H1 (cell line): Measurements from ENCODE around the gene ELOA. TPM values are rescaled to one million over a fixed set of nuclear protein-coding genes. Genes with fewer than 3 reads are reported as not detected.

Experiments used
- BCL11A ChIP-seq, 2 experiments: IDR thresholded peaks; one replicate each; pipeline ENCODE4 v1.6.1; 2011; ENCODE audit warnings: low read depth in 2 of 2, low read length in 2 of 2, mild to moderate bottlenecking in 2 of 2
- CHD2 ChIP-seq: IDR thresholded peaks from 2 replicates; pipeline ENCODE4 v1.6.1; 2012; ENCODE audit warnings: low read length, improper control_type of control experiment
- HDAC6 ChIP-seq: IDR thresholded peaks from one replicate; pipeline ENCODE4 v1.7.1; 2012; ENCODE audit warnings: low read depth, mild to moderate bottlenecking, inconsistent platforms, low read length, moderate library complexity
- JUND ChIP-seq: IDR thresholded peaks from 2 replicates; pipeline ENCODE4 v1.6.1; 2011; ENCODE audit warnings: mild to moderate bottlenecking, improper control_type of control experiment, low read length
- KDM1A ChIP-seq: fragments of 200-600, 300-600 bp; sonication (generic); IDR thresholded peaks from 2 replicates; pipeline ENCODE4 v1.7.1; 2016; ENCODE audit warnings: mild to moderate bottlenecking, low read length, borderline replicate concordance
- KDM4A ChIP-seq: IDR thresholded peaks from one replicate; pipeline ENCODE4 v1.7.1; 2012; ENCODE audit warnings: low read depth, mild to moderate bottlenecking, moderate library complexity, low read length, inconsistent platforms; ENCODE audit not compliant: severe bottlenecking
- SIX5 ChIP-seq: IDR thresholded peaks from 2 replicates; pipeline ENCODE4 v1.6.1; 2011; ENCODE audit warnings: mild to moderate bottlenecking, low read depth, low read length
- SP2 ChIP-seq: IDR thresholded peaks from 2 replicates; pipeline ENCODE4 v1.6.1; 2012; ENCODE audit warnings: mild to moderate bottlenecking, low read length, inconsistent platforms
- TBP ChIP-seq: IDR thresholded peaks from 2 replicates; pipeline ENCODE4 v1.6.1; 2011; ENCODE audit warnings: low read depth, low read length, improper control_type of control experiment
- polyA plus RNA-seq, 7 experiments: library from polyadenylated mRNA; depleted of rRNA in 3 of 7; stranded (reverse) in 5 of 7; unstranded in 2 of 7; fragments of >200 nt in 5 of 7; fragments of 200-250 nt in 2 of 7; gene quantifications; 1 replicate in 5 of 7; 2 replicates in 1 of 7; 4 replicates in 1 of 7; pipeline versions ENCODE4 v1.2.1 to v1.2.3, GENCODE V29; 2011 to 2013; ENCODE audit warnings: missing spikeins in 2 of 7, mixed read lengths in 2 of 7
- total RNA-seq: library from RNA; stranded (reverse); fragmentation: NEBNext Ultra II Directional; extraction: Animal tissue kit (Norgen Biotek cat#: 25700); gene quantifications from 2 replicates; pipeline ENCODE4 v1.2.1, GENCODE V29; 2021
- TF ChIP-seq, protein P1 (sequence below): fragments of 300-600 bp; sonication (generic); IDR thresholded peaks from 2 replicates; pipeline ENCODE4 v1.7.1; 2012; ENCODE audit warnings: low read length, moderate library complexity, mild to moderate bottlenecking, inconsistent platforms; ENCODE audit not compliant: insufficient replicate concordance
- TF ChIP-seq, protein P2 (sequence below): IDR thresholded peaks from 2 replicates; pipeline ENCODE4 v1.6.1; 2012; ENCODE audit warnings: inconsistent platforms

Gene ELOA
- total and polyA plus RNA-seq, 2 of the 8 experiments (the other 6 are each of a cell fraction or from before 2014, with no cell fraction given), result 15.7 to 61.1 TPM

DNA sequence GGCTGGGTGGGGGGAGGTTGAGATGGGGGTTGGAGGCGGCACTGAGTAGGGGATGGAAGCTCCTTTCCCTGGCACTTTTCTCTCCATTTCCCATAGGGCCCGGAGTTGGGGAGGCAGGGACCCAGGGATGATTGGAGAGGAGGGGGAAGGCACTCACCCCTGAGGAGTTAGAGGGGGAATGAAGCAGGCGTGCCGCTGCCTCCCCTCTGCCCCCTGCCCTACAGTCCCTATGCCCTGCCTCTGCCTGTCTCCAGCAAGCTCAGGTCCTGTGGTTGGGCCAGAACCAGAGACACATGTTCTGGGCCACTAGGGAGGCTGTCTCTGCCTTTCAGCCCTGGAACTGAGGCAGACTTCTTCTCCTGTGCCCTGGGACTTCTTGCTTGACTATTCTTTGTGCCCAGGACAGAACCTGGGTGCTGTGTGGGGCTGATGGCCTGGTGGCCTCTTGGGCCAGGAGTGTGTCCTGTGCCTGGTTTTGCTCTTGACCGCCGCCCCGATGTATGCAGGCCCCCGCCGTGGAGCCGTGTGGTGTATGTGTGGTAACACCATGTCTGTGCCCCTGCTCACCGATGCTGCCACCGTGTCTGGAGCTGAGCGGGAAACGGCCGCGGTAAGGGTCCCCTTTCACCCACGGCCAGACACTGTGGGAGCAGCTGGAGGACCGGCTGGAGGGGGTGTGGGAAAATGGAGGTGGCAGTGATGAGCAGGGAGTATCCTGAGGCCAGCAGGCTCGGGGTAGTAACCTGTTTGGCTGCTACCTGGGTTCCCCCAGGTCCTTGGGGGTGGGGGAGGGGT is 49.1 kb downstream of the ELOA start (continued):
- TF ChIP-seq, protein P1, sequence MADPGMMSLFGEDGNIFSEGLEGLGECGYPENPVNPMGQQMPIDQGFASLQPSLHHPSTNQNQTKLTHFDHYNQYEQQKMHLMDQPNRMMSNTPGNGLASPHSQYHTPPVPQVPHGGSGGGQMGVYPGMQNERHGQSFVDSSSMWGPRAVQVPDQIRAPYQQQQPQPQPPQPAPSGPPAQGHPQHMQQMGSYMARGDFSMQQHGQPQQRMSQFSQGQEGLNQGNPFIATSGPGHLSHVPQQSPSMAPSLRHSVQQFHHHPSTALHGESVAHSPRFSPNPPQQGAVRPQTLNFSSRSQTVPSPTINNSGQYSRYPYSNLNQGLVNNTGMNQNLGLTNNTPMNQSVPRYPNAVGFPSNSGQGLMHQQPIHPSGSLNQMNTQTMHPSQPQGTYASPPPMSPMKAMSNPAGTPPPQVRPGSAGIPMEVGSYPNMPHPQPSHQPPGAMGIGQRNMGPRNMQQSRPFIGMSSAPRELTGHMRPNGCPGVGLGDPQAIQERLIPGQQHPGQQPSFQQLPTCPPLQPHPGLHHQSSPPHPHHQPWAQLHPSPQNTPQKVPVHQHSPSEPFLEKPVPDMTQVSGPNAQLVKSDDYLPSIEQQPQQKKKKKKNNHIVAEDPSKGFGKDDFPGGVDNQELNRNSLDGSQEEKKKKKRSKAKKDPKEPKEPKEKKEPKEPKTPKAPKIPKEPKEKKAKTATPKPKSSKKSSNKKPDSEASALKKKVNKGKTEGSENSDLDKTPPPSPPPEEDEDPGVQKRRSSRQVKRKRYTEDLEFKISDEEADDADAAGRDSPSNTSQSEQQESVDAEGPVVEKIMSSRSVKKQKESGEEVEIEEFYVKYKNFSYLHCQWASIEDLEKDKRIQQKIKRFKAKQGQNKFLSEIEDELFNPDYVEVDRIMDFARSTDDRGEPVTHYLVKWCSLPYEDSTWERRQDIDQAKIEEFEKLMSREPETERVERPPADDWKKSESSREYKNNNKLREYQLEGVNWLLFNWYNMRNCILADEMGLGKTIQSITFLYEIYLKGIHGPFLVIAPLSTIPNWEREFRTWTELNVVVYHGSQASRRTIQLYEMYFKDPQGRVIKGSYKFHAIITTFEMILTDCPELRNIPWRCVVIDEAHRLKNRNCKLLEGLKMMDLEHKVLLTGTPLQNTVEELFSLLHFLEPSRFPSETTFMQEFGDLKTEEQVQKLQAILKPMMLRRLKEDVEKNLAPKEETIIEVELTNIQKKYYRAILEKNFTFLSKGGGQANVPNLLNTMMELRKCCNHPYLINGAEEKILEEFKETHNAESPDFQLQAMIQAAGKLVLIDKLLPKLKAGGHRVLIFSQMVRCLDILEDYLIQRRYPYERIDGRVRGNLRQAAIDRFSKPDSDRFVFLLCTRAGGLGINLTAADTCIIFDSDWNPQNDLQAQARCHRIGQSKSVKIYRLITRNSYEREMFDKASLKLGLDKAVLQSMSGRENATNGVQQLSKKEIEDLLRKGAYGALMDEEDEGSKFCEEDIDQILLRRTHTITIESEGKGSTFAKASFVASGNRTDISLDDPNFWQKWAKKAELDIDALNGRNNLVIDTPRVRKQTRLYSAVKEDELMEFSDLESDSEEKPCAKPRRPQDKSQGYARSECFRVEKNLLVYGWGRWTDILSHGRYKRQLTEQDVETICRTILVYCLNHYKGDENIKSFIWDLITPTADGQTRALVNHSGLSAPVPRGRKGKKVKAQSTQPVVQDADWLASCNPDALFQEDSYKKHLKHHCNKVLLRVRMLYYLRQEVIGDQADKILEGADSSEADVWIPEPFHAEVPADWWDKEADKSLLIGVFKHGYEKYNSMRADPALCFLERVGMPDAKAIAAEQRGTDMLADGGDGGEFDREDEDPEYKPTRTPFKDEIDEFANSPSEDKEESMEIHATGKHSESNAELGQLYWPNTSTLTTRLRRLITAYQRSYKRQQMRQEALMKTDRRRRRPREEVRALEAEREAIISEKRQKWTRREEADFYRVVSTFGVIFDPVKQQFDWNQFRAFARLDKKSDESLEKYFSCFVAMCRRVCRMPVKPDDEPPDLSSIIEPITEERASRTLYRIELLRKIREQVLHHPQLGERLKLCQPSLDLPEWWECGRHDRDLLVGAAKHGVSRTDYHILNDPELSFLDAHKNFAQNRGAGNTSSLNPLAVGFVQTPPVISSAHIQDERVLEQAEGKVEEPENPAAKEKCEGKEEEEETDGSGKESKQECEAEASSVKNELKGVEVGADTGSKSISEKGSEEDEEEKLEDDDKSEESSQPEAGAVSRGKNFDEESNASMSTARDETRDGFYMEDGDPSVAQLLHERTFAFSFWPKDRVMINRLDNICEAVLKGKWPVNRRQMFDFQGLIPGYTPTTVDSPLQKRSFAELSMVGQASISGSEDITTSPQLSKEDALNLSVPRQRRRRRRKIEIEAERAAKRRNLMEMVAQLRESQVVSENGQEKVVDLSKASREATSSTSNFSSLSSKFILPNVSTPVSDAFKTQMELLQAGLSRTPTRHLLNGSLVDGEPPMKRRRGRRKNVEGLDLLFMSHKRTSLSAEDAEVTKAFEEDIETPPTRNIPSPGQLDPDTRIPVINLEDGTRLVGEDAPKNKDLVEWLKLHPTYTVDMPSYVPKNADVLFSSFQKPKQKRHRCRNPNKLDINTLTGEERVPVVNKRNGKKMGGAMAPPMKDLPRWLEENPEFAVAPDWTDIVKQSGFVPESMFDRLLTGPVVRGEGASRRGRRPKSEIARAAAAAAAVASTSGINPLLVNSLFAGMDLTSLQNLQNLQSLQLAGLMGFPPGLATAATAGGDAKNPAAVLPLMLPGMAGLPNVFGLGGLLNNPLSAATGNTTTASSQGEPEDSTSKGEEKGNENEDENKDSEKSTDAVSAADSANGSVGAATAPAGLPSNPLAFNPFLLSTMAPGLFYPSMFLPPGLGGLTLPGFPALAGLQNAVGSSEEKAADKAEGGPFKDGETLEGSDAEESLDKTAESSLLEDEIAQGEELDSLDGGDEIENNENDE, result no peak
- no peak for TF ChIP-seq KDM1A
- no peak for TF ChIP-seq HDAC6
- no peak for TF ChIP-seq SIX5
- TF ChIP-seq BCL11A (IDR thresholded peaks at IDR 0.05; ENCODE audit: low read depth in 2 of 2, low read length in 2 of 2), result no peak
- TF ChIP-seq TBP, result no peak
- TF ChIP-seq CHD2, result no peak
- TF ChIP-seq SP2, result no peak
- TF ChIP-seq, protein P2, sequence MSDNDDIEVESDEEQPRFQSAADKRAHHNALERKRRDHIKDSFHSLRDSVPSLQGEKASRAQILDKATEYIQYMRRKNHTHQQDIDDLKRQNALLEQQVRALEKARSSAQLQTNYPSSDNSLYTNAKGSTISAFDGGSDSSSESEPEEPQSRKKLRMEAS, result no peak; the same call in 1 of the 2 replicates
- no peak for TF ChIP-seq JUND
- TF ChIP-seq KDM4A, result no peak
